Activated CD8-positive, alpha-beta T cell treated with anti-CD3 and anti-CD28 coated beads for 36 hours (primary cell): ENCODE data around the gene CHST4. TPM values are rescaled to one million over a fixed set of nuclear protein-coding genes. Genes with fewer than 3 reads are reported as not detected.
"Not testable (repeated sequence)": the region's sequence is repeated elsewhere in the genome, so short reads cannot be mapped to it uniquely, and the experiment has no call there.

Experiments used
- ATAC-seq: fragments of 200-7000 bp; cut with Tn5 transposase; one replicate; pipeline ENCODE4 v1.10.0; 2021; ENCODE audit warnings: mild to moderate bottlenecking, moderate library complexity
- CTCF ChIA-PET: fragments of 350-600 bp; sonication (Branson Sonifier 250); formaldehyde crosslinking; loops from one replicate; lab custom pipeline; 2021; ENCODE audit warnings: antibody characterized with exemption; lab: Charles Lee
- POLR2A ChIA-PET: fragments of 350-600 bp; sonication (Branson Sonifier 250); formaldehyde crosslinking; loops from one replicate; lab custom pipeline; 2021; ENCODE audit warnings: antibody characterized with exemption; lab: Charles Lee
- DNase-seq: peaks from one replicate; pipeline ENCODE4 v3.0.0-alpha.2; 2020
- H3K27ac Mint-ChIP-seq: one replicate; pipeline ENCODE4 v1.8.0; 2021; ENCODE audit warnings: mild to moderate bottlenecking, mixed read lengths
- H3K27me3 Mint-ChIP-seq: one replicate; pipeline ENCODE4 v1.8.0; 2021; ENCODE audit warnings: mixed read lengths
- H3K36me3 Mint-ChIP-seq: one replicate; pipeline ENCODE4 v1.8.0; 2021; ENCODE audit warnings: low read depth, mixed read lengths
- H3K4me1 Mint-ChIP-seq: one replicate; pipeline ENCODE4 v1.8.0; 2021; ENCODE audit warnings: low read depth, mixed read lengths
- H3K4me3 Mint-ChIP-seq: one replicate; pipeline ENCODE4 v1.8.0; 2021; ENCODE audit warnings: mild to moderate bottlenecking, moderate library complexity, mixed read lengths
- H3K9me3 Mint-ChIP-seq: one replicate; pipeline ENCODE4 v1.8.0; 2021; ENCODE audit warnings: mixed read lengths
- intact Hi-C: fragments of 100-400 bp; cut with micrococcal nuclease; formaldehyde crosslinking; loops from one replicate; pipeline ENCODE4 v1.10.0; 2022
- total RNA-seq, 2 experiments: library from RNA; stranded (reverse); gene quantifications; one replicate each; pipeline ENCODE4 v1.2.3, GENCODE V29; 2021
- TF ChIP-seq, protein P1 (sequence below): fragments of 200-600 bp; IDR thresholded peaks from one replicate; pipeline ENCODE4 v1.8.0; 2022; ENCODE audit warnings: antibody characterized with exemption, mild to moderate bottlenecking

The CHST4 gene
- total RNA-seq, 2 experiments from 2014 or later, result 0.16 TPM; not detected in 1

DNA sequence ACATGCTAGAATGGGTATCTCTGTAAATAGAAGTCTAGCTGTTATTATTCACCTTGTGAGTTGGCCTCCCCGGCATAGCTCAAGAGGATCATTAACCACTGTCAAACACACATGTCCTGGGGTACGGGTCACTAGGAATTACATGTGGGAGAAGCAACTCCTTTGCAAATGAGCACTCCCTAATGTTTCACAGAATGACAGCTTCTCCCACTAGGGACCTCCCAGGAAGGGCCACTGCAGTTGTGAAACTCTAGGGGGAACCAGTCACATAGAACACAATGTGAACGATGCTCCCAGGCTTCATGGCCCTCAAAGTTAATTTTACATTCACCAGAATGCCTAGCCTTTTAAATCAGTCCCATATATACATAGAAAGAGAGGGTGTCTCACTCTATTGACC lies 24.7 kb upstream of the CHST4 start:
- Mint-ChIP-seq H3K27me3 (peaks cover 1% of the 10 kb centered on the region), H3K4me1 (no peaks in the 10 kb centered on the region), H3K4me3 (no peak overlapping the region), H3K9me3 (no peaks in the 10 kb centered on the region), H3K36me3 (no peaks in the 10 kb centered on the region), H3K27ac (no peak overlapping the region)
- no peak for DNase-seq
- CTCF ChIA-PET, result interaction anchor here (0.6 to 7.1 kb wide), 6 partner anchors 22 to 110 kb away, joined by 3 to 150 read pairs (median 3); no protein-coding TSS in a partner anchor
- ATAC-seq, result no peak
- intact Hi-C loops, result no loop called here
- TF ChIP-seq, protein P1, sequence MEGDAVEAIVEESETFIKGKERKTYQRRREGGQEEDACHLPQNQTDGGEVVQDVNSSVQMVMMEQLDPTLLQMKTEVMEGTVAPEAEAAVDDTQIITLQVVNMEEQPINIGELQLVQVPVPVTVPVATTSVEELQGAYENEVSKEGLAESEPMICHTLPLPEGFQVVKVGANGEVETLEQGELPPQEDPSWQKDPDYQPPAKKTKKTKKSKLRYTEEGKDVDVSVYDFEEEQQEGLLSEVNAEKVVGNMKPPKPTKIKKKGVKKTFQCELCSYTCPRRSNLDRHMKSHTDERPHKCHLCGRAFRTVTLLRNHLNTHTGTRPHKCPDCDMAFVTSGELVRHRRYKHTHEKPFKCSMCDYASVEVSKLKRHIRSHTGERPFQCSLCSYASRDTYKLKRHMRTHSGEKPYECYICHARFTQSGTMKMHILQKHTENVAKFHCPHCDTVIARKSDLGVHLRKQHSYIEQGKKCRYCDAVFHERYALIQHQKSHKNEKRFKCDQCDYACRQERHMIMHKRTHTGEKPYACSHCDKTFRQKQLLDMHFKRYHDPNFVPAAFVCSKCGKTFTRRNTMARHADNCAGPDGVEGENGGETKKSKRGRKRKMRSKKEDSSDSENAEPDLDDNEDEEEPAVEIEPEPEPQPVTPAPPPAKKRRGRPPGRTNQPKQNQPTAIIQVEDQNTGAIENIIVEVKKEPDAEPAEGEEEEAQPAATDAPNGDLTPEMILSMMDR, result no peak
- POLR2A ChIA-PET, result interaction anchor here (1.4 kb wide), 1 partner anchor 89 kb away, joined by 3 read pairs; no protein-coding TSS in a partner anchor

DNA sequence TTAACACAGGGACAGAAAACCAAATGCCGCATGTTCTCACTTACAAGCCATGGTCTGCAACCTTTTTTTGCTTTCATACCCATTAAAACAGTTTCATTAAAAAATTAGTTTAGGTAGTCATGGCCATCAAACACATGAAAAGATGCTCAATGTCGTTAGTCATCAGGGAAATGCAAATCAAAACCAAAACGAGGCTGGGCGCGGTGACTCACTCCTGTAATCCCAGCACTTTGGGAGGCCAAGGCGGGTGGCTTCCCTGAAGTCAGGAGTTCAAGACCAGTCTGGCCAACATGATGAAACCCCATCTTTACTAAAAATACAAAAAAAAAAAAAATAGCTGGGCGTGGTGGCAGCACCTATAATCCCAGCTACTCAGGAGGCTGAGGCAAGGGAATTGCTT lies 22.2 kb upstream of the CHST4 start:
- H3K4me1 Mint-ChIP-seq, ATAC-seq, POLR2A ChIA-PET, H3K27me3 Mint-ChIP-seq, H3K27ac Mint-ChIP-seq, H3K36me3 Mint-ChIP-seq, H3K4me3 Mint-ChIP-seq, H3K9me3 Mint-ChIP-seq, intact Hi-C loops: not testable (repeated sequence)
- CTCF ChIA-PET, result interaction anchor here (1.6 kb wide), 1 partner anchor 107 kb away, joined by 4 read pairs; no protein-coding TSS in a partner anchor
- peak; percentile 40 for DNase-seq

- ChIA-PET CTCF (interaction anchor here (1.0 kb wide), 1 partner anchor 92 kb away, joined by 4 read pairs; no protein-coding TSS in a partner anchor), POLR2A (no interaction called here)
- Mint-ChIP-seq H3K4me3 (no peak overlapping the region), H3K27me3 (peaks cover 3% of the 10 kb centered on the region), H3K36me3 (no peaks in the 10 kb centered on the region), H3K4me1 (no peaks in the 10 kb centered on the region), H3K9me3 (no peaks in the 10 kb centered on the region), H3K27ac (no peak overlapping the region)
- TF ChIP-seq, protein P1, result no peak
- no peak for ATAC-seq
- intact Hi-C loops, result no loop called here
- no peak for DNase-seq
Measured at GRCh38 chr16:71504901-71505300, 21.3 kb upstream of the CHST4 start.

DNA sequence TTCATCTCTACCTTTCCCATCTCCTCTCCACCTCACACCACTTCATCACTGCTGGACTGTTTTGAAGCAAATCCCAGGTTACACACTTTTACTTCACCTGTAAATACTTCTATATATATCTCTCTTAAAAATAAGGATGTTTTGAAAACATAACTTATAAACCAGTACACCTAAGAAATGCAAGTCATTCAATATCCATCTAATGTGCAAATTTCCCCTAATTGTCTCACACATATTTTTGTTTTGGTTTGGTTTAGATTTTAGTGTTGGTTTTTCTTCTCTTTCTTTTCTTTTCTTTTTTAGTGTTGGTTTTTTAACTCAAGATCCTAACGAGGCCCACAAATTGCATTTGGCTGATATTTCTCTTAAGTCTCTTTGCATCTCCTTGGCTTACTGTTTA lies 19.2 kb upstream of the CHST4 start:
- Mint-ChIP-seq H3K27ac (no peak overlapping the region), H3K4me1 (no peaks in the 10 kb centered on the region), H3K27me3 (peaks cover 4% of the 10 kb centered on the region), H3K4me3 (no peak overlapping the region), H3K9me3 (no peaks in the 10 kb centered on the region), H3K36me3 (no peaks in the 10 kb centered on the region)
- TF ChIP-seq, protein P1, result no peak
- CTCF ChIA-PET, result interaction anchor here (0.9 kb wide), 1 partner anchor 104 kb away, joined by 4 read pairs; no protein-coding TSS in a partner anchor
- intact Hi-C loops, result no loop called here
- ATAC-seq (no peak), DNase-seq (no peak)
- POLR2A ChIA-PET, result no interaction called here

DNA sequence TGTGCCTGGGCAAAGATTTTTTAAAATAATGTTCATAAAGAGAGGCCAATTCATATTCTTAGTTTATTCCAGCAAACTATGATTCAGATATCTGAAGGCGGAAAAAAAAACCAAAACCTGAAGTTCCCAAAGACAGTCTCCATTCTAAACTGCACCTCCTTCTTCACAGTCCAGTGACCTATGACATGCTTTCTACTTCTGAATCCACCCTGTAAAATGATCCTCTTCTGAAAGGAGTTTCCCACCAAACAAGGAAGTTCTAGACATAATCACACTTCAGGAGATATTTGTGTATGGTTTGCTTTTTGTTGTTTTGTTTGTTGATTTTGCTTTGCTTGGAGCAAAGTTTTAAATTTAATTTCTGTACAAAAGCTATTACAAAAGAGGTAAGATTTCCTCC lies 12.9 kb upstream of the CHST4 start:
- no peak for ATAC-seq
- ChIA-PET CTCF (interaction anchor here (1.2 kb wide), 1 partner anchor 14 kb away, joined by 5 read pairs; no protein-coding TSS in a partner anchor), POLR2A (no interaction called here)
- TF ChIP-seq, protein P1, result no peak
- Mint-ChIP-seq H3K4me3 (no peak overlapping the region), H3K36me3 (no peaks in the 10 kb centered on the region), H3K27ac (no peak overlapping the region), H3K27me3 (peaks cover 6% of the 10 kb centered on the region), H3K9me3 (no peaks in the 10 kb centered on the region), H3K4me1 (no peaks in the 10 kb centered on the region)
- no peak for DNase-seq
- intact Hi-C loops, result no loop called here
